Effector memory CD8-positive, alpha-beta T cell (primary cell): Measurements from ENCODE around the gene WBP1.

Experiments
- ATAC-seq: fragments of 150-1000 bp; cut with Tn5 transposase; replicated peaks from 2 replicates; pipeline ENCODE4 v1.10.0; 2021; ENCODE audit warnings: mild to moderate bottlenecking, moderate library complexity
- DNase-seq, 3 experiments: peaks; one replicate each; pipeline ENCODE4 v3.0.0; 2021
- H3K27ac Mint-ChIP-seq, 2 donors: one replicate each; pipeline ENCODE4 v1.8.0; 2022; ENCODE audit warnings: mild to moderate bottlenecking in 2 of 2, mixed read lengths in 2 of 2, moderate library complexity in 2 of 2
- H3K27me3 Mint-ChIP-seq, 2 donors: one replicate each; pipeline ENCODE4 v1.8.0; 2022; ENCODE audit warnings: mixed read lengths in 2 of 2
- H3K36me3 Mint-ChIP-seq: one replicate; pipeline ENCODE4 v1.8.0; 2022; ENCODE audit warnings: mild to moderate bottlenecking, moderate library complexity, mixed read lengths; ENCODE audit not compliant: insufficient read depth
- H3K4me1 Mint-ChIP-seq, 2 donors: one replicate each; pipeline ENCODE4 v1.8.0; 2022; ENCODE audit warnings: low read depth in 2 of 2, mixed read lengths in 2 of 2
- H3K4me3 Mint-ChIP-seq, 2 donors: one replicate each; pipeline ENCODE4 v1.8.0; 2022; ENCODE audit warnings: mild to moderate bottlenecking in 2 of 2, mixed read lengths in 2 of 2, moderate library complexity in 2 of 2
- H3K9me3 Mint-ChIP-seq, 2 donors: one replicate each; pipeline ENCODE4 v1.8.0; 2022; ENCODE audit warnings: mixed read lengths in 2 of 2

WBP1 gene

GRCh38 chr2:74488643-74489481, 30.6 kb downstream of the WBP1 start:
- Mint-ChIP-seq H3K9me3 (no peaks in the 10 kb centered on the region), H3K27me3 (no peaks in the 10 kb centered on the region), H3K27ac (peak overlapping the region in 1 of 2 donors; percentile 16), H3K4me3 (no peak overlapping the region), H3K4me1 (peaks cover 0 to 3% of the 10 kb centered on the region in 2 donors), H3K36me3 (peaks cover 42% of the 10 kb centered on the region)
- DNase-seq (no peak), ATAC-seq (no peak)

GRCh38 chr2:74489906-74490305, 31.7 kb downstream of the WBP1 start:
- Mint-ChIP-seq H3K27me3 (no peaks in the 10 kb centered on the region), H3K36me3 (peaks cover 40% of the 10 kb centered on the region), H3K4me3 (no peak overlapping the region), H3K4me1 (peaks cover 0 to 3% of the 10 kb centered on the region in 2 donors), H3K27ac (no peak overlapping the region), H3K9me3 (no peaks in the 10 kb centered on the region)
- no peak for DNase-seq
- no peak for ATAC-seq

- Mint-ChIP-seq H3K27me3 (no peaks in the 10 kb centered on the region), H3K36me3 (peaks cover 34% of the 10 kb centered on the region), H3K27ac (no peak overlapping the region), H3K4me1 (no peaks in the 10 kb centered on the region), H3K4me3 (no peak overlapping the region), H3K9me3 (no peaks in the 10 kb centered on the region)
- DNase-seq: no peak
- no peak for ATAC-seq
These were observed 33.7 kb downstream of the WBP1 start for GRCh38 chr2:74491648-74492544.

- Mint-ChIP-seq H3K27me3 (peaks cover 5 to 11% of the 10 kb centered on the region in 2 donors), H3K27ac (peak overlapping the region in 1 of 2 donors; percentile 19), H3K36me3 (peaks cover 32% of the 10 kb centered on the region), H3K9me3 (no peaks in the 10 kb centered on the region), H3K4me1 (peaks cover 7 to 8% of the 10 kb centered on the region in 2 donors), H3K4me3 (no peak overlapping the region)
- no peak for DNase-seq
- ATAC-seq: no peak
These were observed 35.3 kb downstream of the WBP1 start for GRCh38 chr2:74493546-74493945.

- H3K4me3 Mint-ChIP-seq: no peak overlapping the region
- ATAC-seq (no peak), DNase-seq (no peak)
- H3K9me3 Mint-ChIP-seq: no peaks in the 10 kb centered on the region
- H3K4me1 Mint-ChIP-seq: peaks cover 14% of the 10 kb centered on the region in 2 donors
- H3K36me3 Mint-ChIP-seq: peaks cover 24% of the 10 kb centered on the region
- peaks cover 6 to 30% of the 10 kb centered on the region in 2 donors for H3K27me3 Mint-ChIP-seq
- no peak overlapping the region for H3K27ac Mint-ChIP-seq
These were observed 37.2 kb downstream of the WBP1 start for GRCh38 chr2:74495440-74495839.

- Mint-ChIP-seq H3K27ac (peak overlapping the region in 1 of 2 donors; percentile 81), H3K9me3 (no peaks in the 10 kb centered on the region), H3K27me3 (peaks cover 6 to 47% of the 10 kb centered on the region in 2 donors), H3K4me3 (peak overlapping the region; percentile 82 to 93), H3K4me1 (peaks cover 19 to 23% of the 10 kb centered on the region in 2 donors), H3K36me3 (peaks cover 12% of the 10 kb centered on the region)
- DNase-seq (no peak), ATAC-seq (no peak)
These were observed 38.9 kb downstream of the WBP1 start for GRCh38 chr2:74496997-74497776.

GRCh38 chr2:74497777-74498499, 39.7 kb downstream of the WBP1 start:
- Mint-ChIP-seq H3K27me3 (peaks cover 6 to 53% of the 10 kb centered on the region in 2 donors), H3K4me3 (peak overlapping the region; percentile 82 to 93), H3K4me1 (peaks cover 19 to 28% of the 10 kb centered on the region in 2 donors), H3K36me3 (peaks cover 10% of the 10 kb centered on the region), H3K27ac (peak overlapping the region in 1 of 2 donors; percentile 81), H3K9me3 (no peaks in the 10 kb centered on the region)
- DNase-seq (no peak), ATAC-seq (peak; percentile 55)

GRCh38 chr2:74498500-74499266, 40.4 kb downstream of the WBP1 start:
- peaks cover 6 to 56% of the 10 kb centered on the region in 2 donors for H3K27me3 Mint-ChIP-seq
- ATAC-seq: peak; percentile 39
- H3K36me3 Mint-ChIP-seq: peaks cover 8% of the 10 kb centered on the region
- DNase-seq: no peak
- no peaks in the 10 kb centered on the region for H3K9me3 Mint-ChIP-seq
- peak overlapping the region; percentile 82 to 93 for H3K4me3 Mint-ChIP-seq
- peaks cover 19 to 34% of the 10 kb centered on the region in 2 donors for H3K4me1 Mint-ChIP-seq
- peak overlapping the region; percentile 8 to 81 for H3K27ac Mint-ChIP-seq

GRCh38 chr2:74499267-74499939, 41.2 kb downstream of the WBP1 start, which contains the start of gene LBX2:
LBX2 (minus strand) TSS chr2:74499603; CDS start chr2:74499537, 66 bp downstream.
- Mint-ChIP-seq H3K9me3 (no peaks in the 10 kb centered on the region), H3K27ac (peak within 1 kb of the TSS; percentile 8 to 81), H3K4me3 (peak within 1 kb of the TSS; percentile 82 to 93), H3K27me3 (peaks cover 6 to 63% of the 10 kb centered on the region in 2 donors), H3K4me1 (peaks cover 22 to 37% of the 10 kb centered on the region in 2 donors), H3K36me3 (peaks cover 11% of the 10 kb centered on the region)
- ATAC-seq (no peak), DNase-seq (no peak)

GRCh38 chr2:74499940-74500577, 41.8 kb downstream of the WBP1 start:
- H3K9me3 Mint-ChIP-seq: no peaks in the 10 kb centered on the region
- peaks cover 27 to 44% of the 10 kb centered on the region in 2 donors for H3K4me1 Mint-ChIP-seq
- no peak overlapping the region for H3K27ac Mint-ChIP-seq
- ATAC-seq: no peak
- H3K4me3 Mint-ChIP-seq: peak overlapping the region in 1 of 2 donors; percentile 25
- H3K27me3 Mint-ChIP-seq: peaks cover 6 to 68% of the 10 kb centered on the region in 2 donors
- no peak for DNase-seq
- peaks cover 17% of the 10 kb centered on the region for H3K36me3 Mint-ChIP-seq

- Mint-ChIP-seq H3K36me3 (peaks cover 22% of the 10 kb centered on the region), H3K4me3 (no peak overlapping the region), H3K9me3 (no peaks in the 10 kb centered on the region), H3K27me3 (peaks cover 6 to 68% of the 10 kb centered on the region in 2 donors), H3K4me1 (peaks cover 27 to 46% of the 10 kb centered on the region in 2 donors), H3K27ac (no peak overlapping the region)
- DNase-seq: no peak
- ATAC-seq: no peak
These were observed 42.3 kb downstream of the WBP1 start for GRCh38 chr2:74500578-74500946.
